ENCODE measurements around the gene GABPA.

The GABPA gene

GRCh38 chr21:25809013-25809412, 74.2 kb downstream of the GABPA start:
- no peak for DNase-seq (ENCODE audit: low read depth)

- DNase-seq (ENCODE audit: low read depth) = no peak
Observed at GRCh38 chr21:25811186-25811585, 76.4 kb downstream of the GABPA start.

- no peak for DNase-seq (ENCODE audit: low read depth)
Observed at GRCh38 chr21:25813917-25814316, 79.1 kb downstream of the GABPA start.

GRCh38 chr21:25818121-25818520, 83.3 kb downstream of the GABPA start:
- DNase-seq (ENCODE audit: low read depth) = no peak

- DNase-seq (ENCODE audit: low read depth) = no peak
Observed at GRCh38 chr21:25818551-25818950, 83.8 kb downstream of the GABPA start.
